Measurements from ENCODE around the gene EPHB1. TPM values are rescaled to one million over a fixed set of nuclear protein-coding genes. Genes with fewer than 3 reads are reported as not detected.

The EPHB1 gene
- polyA plus RNA-seq, 3 donors, result 0.06 to 0.55 TPM; not detected in 1

DNA sequence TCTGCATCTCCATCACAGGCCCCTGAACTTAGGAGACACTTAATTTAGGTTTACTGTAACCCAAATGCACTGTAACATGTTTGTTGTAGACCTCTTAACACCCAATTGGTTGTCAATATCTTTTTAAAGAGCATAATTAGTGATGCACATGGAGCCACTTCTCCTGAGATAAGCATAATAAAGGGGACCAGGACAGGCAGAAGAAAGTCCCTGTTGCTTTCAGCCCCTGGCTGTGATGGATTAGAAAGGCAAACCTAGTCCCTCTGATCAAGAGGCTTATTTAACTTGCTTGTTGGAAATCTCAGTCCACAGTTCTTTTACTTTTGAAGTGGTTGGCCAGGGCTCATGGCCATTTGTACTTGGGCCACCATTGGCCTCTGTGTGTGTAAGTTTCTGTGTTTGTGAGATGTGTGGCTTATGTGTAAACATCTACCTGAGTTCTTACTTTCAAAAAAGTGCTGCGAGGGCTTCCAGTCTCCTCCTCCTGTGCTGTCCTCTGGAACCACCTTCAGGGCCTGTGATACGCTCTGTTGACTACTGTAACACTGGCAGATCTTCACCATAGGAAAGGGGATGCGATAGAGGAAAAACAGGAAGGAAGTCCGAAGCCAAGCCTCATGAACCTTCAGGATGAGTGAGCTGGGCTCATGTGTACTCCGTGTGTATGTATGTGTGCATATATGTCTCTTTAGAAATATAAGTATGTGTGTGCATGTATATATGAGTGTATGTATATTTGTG is 136.2 kb downstream of the EPHB1 start:
- WGBS (ENCODE audit: insufficient coverage), result 33% methylated on average over 2 of the region's 5 CpGs
- no peak overlapping the region for H3K27ac Mint-ChIP-seq

DNA sequence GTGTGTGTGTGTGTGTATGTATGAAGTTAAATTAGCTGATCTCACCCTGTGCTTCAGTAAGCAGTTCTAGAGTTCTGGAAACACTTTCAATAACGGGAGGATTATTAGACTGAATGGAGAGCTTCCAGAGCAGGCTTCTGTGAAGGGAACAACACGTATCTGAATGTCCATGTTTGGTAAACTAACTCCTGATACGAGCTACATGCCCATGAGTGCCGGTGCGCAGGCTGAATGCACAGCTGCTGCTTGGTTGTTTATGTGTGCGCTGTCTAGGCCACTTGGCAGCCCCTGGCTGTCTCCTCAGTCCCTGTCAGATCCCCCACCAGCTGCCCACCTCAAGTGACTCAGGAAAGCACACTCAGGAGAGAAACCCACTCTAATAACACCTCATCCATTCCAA is 137.0 kb downstream of the EPHB1 start:
- Mint-ChIP-seq H3K36me3 (no peaks in the 10 kb centered on the region), H3K9me3 (peaks cover 0 to 2% (median 0%) of the 10 kb centered on the region in 7 donors), H3K4me1 (peaks cover 4% of the 10 kb centered on the region), H3K27me3 (ENCODE audit: low read depth in 3 of 3) (no peaks in the 10 kb centered on the region), H3K27ac (no peak overlapping the region), H3K4me3 (no peak overlapping the region)
- 92% methylated on average over 2 of the region's 6 CpGs for WGBS (ENCODE audit: insufficient coverage)
- Histone ChIP-seq H4K20me1 (ENCODE audit: insufficient read depth, low read length) (no peaks in the 10 kb centered on the region), H3K79me2 (ENCODE audit: insufficient read depth, low read length) (no peaks in the 10 kb centered on the region), H3K36me3 (replicated peaks in 1 of 2; ENCODE audit: control insufficient read depth in 1 of 2, insufficient read depth in 2 of 2, low read length in 2 of 2) (no peaks in the 10 kb centered on the region), H3K4me3 (replicated peaks in 1 of 3; ENCODE audit: low read depth in 2 of 3, low read length in 3 of 3) (no peak overlapping the region), H3K4me2 (replicated peaks; ENCODE audit: extremely low read depth, low read length, poor library complexity, severe bottlenecking) (no peak overlapping the region), H2AFZ (ENCODE audit: insufficient read depth, low read depth, low read length, poor library complexity, severe bottlenecking) (no peak overlapping the region), H3K27me3 (ENCODE audit: control insufficient read depth in 2 of 2, insufficient read depth in 2 of 2, low read length in 2 of 2) (no peaks in the 10 kb centered on the region), H3K27ac (ENCODE audit: low read depth in 1 of 2, low read length in 2 of 2) (no peak overlapping the region), H3K4me1 (ENCODE audit: control insufficient read depth in 1 of 2, insufficient read depth in 2 of 2, low read length in 2 of 2) (peaks cover 0 to 4% of the 10 kb centered on the region in 2 donors), H3K9ac (ENCODE audit: insufficient read depth, low read length, poor library complexity, severe bottlenecking) (no peak overlapping the region), H3K9me3 (replicated peaks in 1 of 2; ENCODE audit: control insufficient read depth in 1 of 2, insufficient read depth in 1 of 2, low read length in 2 of 2) (no peaks in the 10 kb centered on the region)
- intact Hi-C loops (cut with micrococcal nuclease), result no loop called here
- TF ChIP-seq, protein P1, sequence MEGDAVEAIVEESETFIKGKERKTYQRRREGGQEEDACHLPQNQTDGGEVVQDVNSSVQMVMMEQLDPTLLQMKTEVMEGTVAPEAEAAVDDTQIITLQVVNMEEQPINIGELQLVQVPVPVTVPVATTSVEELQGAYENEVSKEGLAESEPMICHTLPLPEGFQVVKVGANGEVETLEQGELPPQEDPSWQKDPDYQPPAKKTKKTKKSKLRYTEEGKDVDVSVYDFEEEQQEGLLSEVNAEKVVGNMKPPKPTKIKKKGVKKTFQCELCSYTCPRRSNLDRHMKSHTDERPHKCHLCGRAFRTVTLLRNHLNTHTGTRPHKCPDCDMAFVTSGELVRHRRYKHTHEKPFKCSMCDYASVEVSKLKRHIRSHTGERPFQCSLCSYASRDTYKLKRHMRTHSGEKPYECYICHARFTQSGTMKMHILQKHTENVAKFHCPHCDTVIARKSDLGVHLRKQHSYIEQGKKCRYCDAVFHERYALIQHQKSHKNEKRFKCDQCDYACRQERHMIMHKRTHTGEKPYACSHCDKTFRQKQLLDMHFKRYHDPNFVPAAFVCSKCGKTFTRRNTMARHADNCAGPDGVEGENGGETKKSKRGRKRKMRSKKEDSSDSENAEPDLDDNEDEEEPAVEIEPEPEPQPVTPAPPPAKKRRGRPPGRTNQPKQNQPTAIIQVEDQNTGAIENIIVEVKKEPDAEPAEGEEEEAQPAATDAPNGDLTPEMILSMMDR (IDR thresholded peaks at IDR 0.05), result no peak
- no peak for DNase-seq

More for the DNA sequence above, 136.2 kb downstream of the EPHB1 start:
- H3K27me3 ChIP-seq (ENCODE audit: control insufficient read depth in 2 of 2, insufficient read depth in 2 of 2, low read length in 2 of 2), result no peaks in the 10 kb centered on the region
- no peak overlapping the region for H3K4me2 ChIP-seq (replicated peaks; ENCODE audit: extremely low read depth, low read length, poor library complexity, severe bottlenecking)
- TF ChIP-seq, protein P1 (IDR thresholded peaks at IDR 0.05), result no peak
- DNase-seq, result peak in 2 of 3 donors; percentile 6 to 26
- no peak overlapping the region for H3K4me3 Mint-ChIP-seq
- H2AFZ ChIP-seq (ENCODE audit: insufficient read depth, low read depth, low read length, poor library complexity, severe bottlenecking), result no peak overlapping the region
- H3K4me1 ChIP-seq (ENCODE audit: control insufficient read depth in 1 of 2, insufficient read depth in 2 of 2, low read length in 2 of 2), result peaks cover 0 to 4% of the 10 kb centered on the region in 2 donors
- no peaks in the 10 kb centered on the region for H3K9me3 ChIP-seq (replicated peaks in 1 of 2; ENCODE audit: control insufficient read depth in 1 of 2, insufficient read depth in 1 of 2, low read length in 2 of 2)
- no peak overlapping the region for H3K9ac ChIP-seq (ENCODE audit: insufficient read depth, low read length, poor library complexity, severe bottlenecking)
- intact Hi-C loops (cut with micrococcal nuclease), result no loop called here
- H3K36me3 Mint-ChIP-seq, result no peaks in the 10 kb centered on the region
- peaks cover 4% of the 10 kb centered on the region for H3K4me1 Mint-ChIP-seq
- H4K20me1 ChIP-seq (ENCODE audit: insufficient read depth, low read length), result no peaks in the 10 kb centered on the region
- no peak overlapping the region for H3K27ac ChIP-seq (ENCODE audit: low read depth in 1 of 2, low read length in 2 of 2)
- H3K4me3 ChIP-seq (replicated peaks in 1 of 3; ENCODE audit: low read depth in 2 of 3, low read length in 3 of 3), result no peak overlapping the region
- no peaks in the 10 kb centered on the region for H3K79me2 ChIP-seq (ENCODE audit: insufficient read depth, low read length)
- no peaks in the 10 kb centered on the region for H3K36me3 ChIP-seq (replicated peaks in 1 of 2; ENCODE audit: control insufficient read depth in 1 of 2, insufficient read depth in 2 of 2, low read length in 2 of 2)
- peaks cover 0 to 1% (median 0%) of the 10 kb centered on the region in 3 donors for H3K27me3 Mint-ChIP-seq (ENCODE audit: low read depth in 3 of 3)
- H3K9me3 Mint-ChIP-seq, result peaks cover 0 to 2% (median 0%) of the 10 kb centered on the region in 7 donors
